GM23338 (cell line): ENCODE data around the gene LNX2. TPM values are rescaled to one million over a fixed set of nuclear protein-coding genes. Genes with fewer than 3 reads are reported as not detected.

Source experiments
- ATAC-seq: fragments of 200-7000 bp; cut with Tn5 transposase; 3 replicates; pipeline ENCODE4 v1.9.1; 2020
- DNase-seq: peaks from one replicate; pipeline ENCODE4 v3.0.0-alpha.2; 2015; ENCODE audit warnings: low spot score
- H2AFZ ChIP-seq: fragments of 200-600 bp; sonication (generic); 2 replicates; pipeline ENCODE4 v1.8.0; 2016; ENCODE audit warnings: antibody characterized with exemption, mild to moderate bottlenecking, moderate library complexity
- H3F3A ChIP-seq: fragments of 200-600 bp; sonication (generic); replicated peaks from 2 replicates; pipeline ENCODE4 v1.8.0; 2017; ENCODE audit warnings: antibody characterized with exemption, mixed run types, low read depth
- H3K27ac ChIP-seq: fragments of 200-600 bp; sonication (generic); 2 replicates; pipeline ENCODE4 v1.6.1; 2016; ENCODE audit warnings: low read depth
- H3K27me3 ChIP-seq: fragments of 200-600 bp; sonication (generic); 2 replicates; pipeline ENCODE4 v1.8.0; 2016; ENCODE audit warnings: mild to moderate bottlenecking, mixed run types, moderate library complexity; ENCODE audit not compliant: insufficient read depth
- H3K36me3 ChIP-seq: fragments of 200-600 bp; sonication (generic); 2 replicates; pipeline ENCODE4 v1.8.0; 2016; ENCODE audit warnings: mild to moderate bottlenecking; ENCODE audit not compliant: insufficient read depth
- H3K4me1 ChIP-seq: fragments of 200-600 bp; sonication (generic); 2 replicates; pipeline ENCODE4 v1.8.0; 2016; ENCODE audit warnings: mild to moderate bottlenecking, moderate library complexity; ENCODE audit not compliant: insufficient read depth
- H3K4me2 ChIP-seq: fragments of 200-600 bp; sonication (generic); 2 replicates; pipeline ENCODE4 v1.7.1; 2017; ENCODE audit warnings: mixed run types
- H3K4me3 ChIP-seq: fragments of 200-600 bp; sonication (generic); 2 replicates; pipeline ENCODE4 v1.6.1; 2016; ENCODE audit warnings: mixed run types
- H3K79me2 ChIP-seq: fragments of 200-600 bp; sonication (generic); replicated peaks from 2 replicates; pipeline ENCODE4 v1.8.0; 2017; ENCODE audit warnings: mild to moderate bottlenecking; ENCODE audit not compliant: insufficient read depth
- H3K9me2 ChIP-seq: fragments of 200-600 bp; sonication (generic); 2 replicates; pipeline ENCODE4 v1.8.0; 2017; ENCODE audit not compliant: insufficient read depth
- H4K20me1 ChIP-seq: fragments of 200-600 bp; sonication (generic); replicated peaks from 2 replicates; pipeline ENCODE4 v1.8.0; 2017; ENCODE audit warnings: mild to moderate bottlenecking; ENCODE audit not compliant: insufficient read depth
- H3K27ac Mint-ChIP-seq: 2 replicates; pipeline ENCODE4 v1.8.0; 2020; ENCODE audit warnings: inconsistent platforms, mild to moderate bottlenecking, moderate library complexity, mixed read lengths
- H3K27me3 Mint-ChIP-seq: 3 replicates; pipeline ENCODE4 v1.8.0; 2022; ENCODE audit warnings: low read depth, mild to moderate bottlenecking, moderate library complexity, mixed read lengths, inconsistent platforms; ENCODE audit not compliant: insufficient read depth, poor library complexity
- H3K36me3 Mint-ChIP-seq: 3 replicates; pipeline ENCODE4 v1.8.0; 2021; ENCODE audit warnings: low read depth, mild to moderate bottlenecking, inconsistent platforms, moderate library complexity, mixed read lengths
- H3K4me1 Mint-ChIP-seq: 3 replicates; pipeline ENCODE4 v1.8.0; 2020; ENCODE audit warnings: mild to moderate bottlenecking, inconsistent platforms, mixed read lengths
- H3K4me3 Mint-ChIP-seq: 3 replicates; pipeline ENCODE4 v1.8.0; 2021; ENCODE audit warnings: moderate library complexity, mild to moderate bottlenecking, inconsistent platforms, mixed read lengths
- H3K9me3 Mint-ChIP-seq: 3 replicates; pipeline ENCODE4 v1.8.0; 2020; ENCODE audit warnings: moderate library complexity, mild to moderate bottlenecking, inconsistent platforms, mixed read lengths
- CTCF ChIP-seq, 2 experiments: fragments of 200-600 bp in 1 of 2; sonication (generic) in 1 of 2; conservative IDR thresholded peaks; 2 replicates each; pipeline versions ENCODE4 v1.5.1 to v1.6.1; 2016 to 2017; ENCODE audit warnings: antibody characterized with exemption in 2 of 2, low read depth in 2 of 2, mild to moderate bottlenecking in 2 of 2, moderate library complexity in 1 of 2
- ETS1 ChIP-seq: IDR thresholded peaks from 2 replicates; pipeline ENCODE4 v1.6.1; 2016; ENCODE audit warnings: antibody characterized with exemption
- EZH2 ChIP-seq: fragments of 200-600 bp; sonication (generic); IDR thresholded peaks from one replicate; pipeline ENCODE4 v1.8.0; 2017; ENCODE audit warnings: antibody characterized with exemption, mild to moderate bottlenecking, low read depth; ENCODE audit not compliant: unreplicated experiment
- JUNB ChIP-seq: IDR thresholded peaks from one replicate; pipeline ENCODE4 v1.6.1; 2016; ENCODE audit warnings: antibody characterized with exemption; ENCODE audit not compliant: unreplicated experiment
- NANOG ChIP-seq: IDR thresholded peaks from 2 replicates; pipeline ENCODE4 v1.6.1; 2016; ENCODE audit warnings: antibody characterized with exemption, borderline replicate concordance
- POLR2AphosphoS5 ChIP-seq: IDR thresholded peaks from 2 replicates; pipeline ENCODE4 v1.6.1; 2016; ENCODE audit warnings: antibody characterized with exemption, low read depth
- REST ChIP-seq: IDR thresholded peaks from one replicate; pipeline ENCODE4 v1.6.1; 2018; ENCODE audit warnings: antibody characterized with exemption; ENCODE audit not compliant: unreplicated experiment
- STAT1 ChIP-seq: IDR thresholded peaks from one replicate; pipeline ENCODE4 v1.6.1; 2016; ENCODE audit warnings: antibody characterized with exemption; ENCODE audit not compliant: unreplicated experiment
- ZNF114 ChIP-seq: fragments of 250-450 bp; sonication (Bioruptor Pico); IDR thresholded peaks from 2 replicates; pipeline ENCODE4 v1.5.0; 2020; ENCODE audit warnings: mild to moderate bottlenecking, moderate library complexity
- ZNF462 ChIP-seq: fragments of 250-450 bp; sonication (Bioruptor Pico); IDR thresholded peaks from 2 replicates; pipeline ENCODE4 v1.5.0; 2020; ENCODE audit warnings: mild to moderate bottlenecking, moderate library complexity
- polyA plus RNA-seq: library from polyadenylated mRNA; unstranded; fragments of >200 nt; fragmentation: Nextera tagmentation; extraction: Ambion mirVana; gene quantifications from 2 replicates; pipeline ENCODE4 v1.2.1, GENCODE V29; 2016
- total RNA-seq: library from RNA; depleted of rRNA; stranded (reverse); fragments of >200 nt; shearing (Covaris generic); gene quantifications from 2 replicates; pipeline ENCODE4 v1.2.3, GENCODE V29; 2014

The LNX2 gene
- total and polyA plus RNA-seq, 2 experiments from 2014 or later, result 3.7 to 18.0 TPM

- TF ChIP-seq CTCF (conservative IDR thresholded peaks at IDR 0.05; ENCODE audit: low read depth in 2 of 2) (no peak), ZNF114 (no peak), JUNB (no peak), POLR2AphosphoS5 (no peak)
Measured at GRCh38 chr13:27510082-27510481, 110.2 kb downstream of the LNX2 start (continued).

- Histone ChIP-seq H3K27ac (no peak overlapping the region), H3K4me2 (no peak overlapping the region), H3F3A (no peaks in the 10 kb centered on the region), H3K9me2 (no peaks in the 10 kb centered on the region), H2AFZ (no peak overlapping the region), H3K4me1 (no peaks in the 10 kb centered on the region), H4K20me1 (no peaks in the 10 kb centered on the region), H3K36me3 (no peaks in the 10 kb centered on the region), H3K79me2 (no peaks in the 10 kb centered on the region), H3K4me3 (no peak overlapping the region), H3K27me3 (no peaks in the 10 kb centered on the region)
- peaks cover 4% of the 10 kb centered on the region; the same call in 2 of the 3 replicates for H3K4me1 Mint-ChIP-seq
- no peak overlapping the region for H3K4me3 Mint-ChIP-seq
- no peaks in the 10 kb centered on the region for H3K9me3 Mint-ChIP-seq
- H3K36me3 Mint-ChIP-seq, result no peaks in the 10 kb centered on the region
- DNase-seq (no peak), ATAC-seq (no peak)
- H3K27ac Mint-ChIP-seq, result no peak overlapping the region
- H3K27me3 Mint-ChIP-seq, result no peaks in the 10 kb centered on the region
- TF ChIP-seq ETS1 (no peak), REST (no peak), NANOG (no peak), ZNF114 (no peak), CTCF (conservative IDR thresholded peaks at IDR 0.05; ENCODE audit: low read depth in 2 of 2) (no peak), STAT1 (no peak), ZNF462 (CRISPR knock-in tag) (no peak), POLR2AphosphoS5 (no peak), EZH2 (no peak)
Measured at GRCh38 chr13:27508802-27509201, 111.5 kb downstream of the LNX2 start.
